HG03095 (cell line): ENCODE measurements around the gene HOXD8.

ENCODE experiments used
- ATAC-seq: cut with Tn5 transposase; IDR thresholded peaks from one replicate; pipeline ENCODE4 v1.9.1; 2021; ENCODE audit warnings: moderate library complexity; ENCODE audit not compliant: unreplicated experiment

HOXD8 gene

DNA sequence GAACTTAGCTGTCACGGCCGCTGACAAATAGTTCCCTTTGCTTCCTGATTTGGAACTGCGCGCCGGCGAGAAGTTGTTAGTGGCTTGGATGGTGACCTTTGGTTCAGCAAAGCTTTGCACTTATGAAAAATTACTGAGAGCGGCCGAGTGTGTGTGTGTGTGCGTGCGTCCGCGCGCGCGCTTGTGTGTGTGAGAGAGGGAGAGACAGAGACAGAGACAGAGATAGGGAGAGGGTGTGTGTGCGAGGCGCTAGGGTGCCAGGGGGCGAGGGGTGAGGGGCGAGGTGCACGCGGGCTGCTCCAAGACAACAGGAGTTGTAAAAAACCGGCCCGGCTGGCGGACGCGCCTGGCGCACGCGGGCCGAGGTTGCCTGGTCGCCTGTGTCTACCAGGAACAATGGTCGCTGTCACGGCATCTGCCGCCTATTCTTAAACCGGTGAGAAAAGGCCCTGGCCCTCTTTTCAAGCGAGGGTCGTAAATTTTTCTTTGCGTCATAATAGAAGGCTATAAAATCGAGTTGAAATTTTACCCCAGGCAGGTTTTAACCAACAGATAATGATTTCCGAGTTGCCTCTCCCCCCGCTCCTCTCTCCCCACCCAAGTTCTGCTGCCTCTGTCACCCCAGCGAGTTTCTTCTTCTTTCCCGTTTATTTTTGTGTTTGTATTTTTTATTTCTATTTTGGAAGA lies 28.1 kb downstream of the HOXD8 start:
- ATAC-seq, result no peak

DNA sequence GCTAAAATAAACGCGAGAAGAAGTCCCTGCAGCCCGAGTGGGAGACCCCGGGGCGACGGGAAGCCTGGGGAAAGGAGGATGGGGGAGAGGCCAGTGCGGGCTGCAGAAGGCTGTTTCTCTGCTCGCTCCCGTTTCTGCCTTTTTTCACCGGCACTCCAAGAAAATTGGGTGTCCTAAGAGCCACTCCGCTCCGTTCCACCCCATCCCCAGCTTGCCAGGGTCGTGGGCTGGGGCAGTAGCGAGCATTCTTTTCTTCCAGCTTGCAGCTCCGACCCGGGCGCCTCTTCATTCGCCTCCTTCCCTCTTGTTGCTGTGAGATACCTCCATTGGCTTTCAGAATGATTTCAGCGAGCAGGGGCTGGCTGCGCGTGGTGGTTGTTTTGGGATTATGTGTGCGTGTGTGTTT lies 28.7 kb downstream of the HOXD8 start:
- ATAC-seq, result no peak

GRCh38 chr2:176158855-176159662 lies 29.6 kb downstream of the HOXD8 start:
- ATAC-seq, result no peak

DNA sequence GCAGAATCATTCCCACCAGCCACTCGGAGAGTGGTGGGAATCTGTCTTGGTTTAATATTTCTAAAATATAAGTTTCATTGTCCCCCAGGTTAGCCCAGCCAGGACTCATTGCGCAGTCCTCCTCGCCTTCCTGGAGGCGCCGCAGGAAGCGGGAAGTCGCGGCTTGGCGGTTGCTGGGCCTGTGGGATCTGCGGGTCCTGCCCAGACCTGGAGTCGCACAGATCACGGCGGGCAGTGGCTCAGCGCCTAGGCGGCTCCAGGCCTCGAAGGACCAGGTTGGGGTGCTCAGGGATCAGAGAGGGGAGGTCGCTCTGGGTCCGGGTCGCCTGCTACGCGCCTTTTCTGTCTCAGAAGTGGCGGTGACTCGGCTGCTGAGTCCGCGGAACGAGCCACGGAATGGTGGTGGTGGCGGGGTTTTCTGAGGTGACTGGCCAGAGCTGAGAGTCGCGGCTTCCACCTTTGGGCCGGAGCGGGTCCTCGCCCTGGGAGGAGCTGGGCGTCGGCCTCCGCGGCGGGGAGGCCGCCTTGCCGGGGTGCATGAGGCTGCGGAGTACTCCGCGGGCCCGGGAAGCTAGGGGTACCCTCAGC lies 30.3 kb downstream of the HOXD8 start:
- ATAC-seq, result no peak

- no peak for ATAC-seq
Observed at GRCh38 chr2:176160251-176160985, 30.9 kb downstream of the HOXD8 start.

DNA sequence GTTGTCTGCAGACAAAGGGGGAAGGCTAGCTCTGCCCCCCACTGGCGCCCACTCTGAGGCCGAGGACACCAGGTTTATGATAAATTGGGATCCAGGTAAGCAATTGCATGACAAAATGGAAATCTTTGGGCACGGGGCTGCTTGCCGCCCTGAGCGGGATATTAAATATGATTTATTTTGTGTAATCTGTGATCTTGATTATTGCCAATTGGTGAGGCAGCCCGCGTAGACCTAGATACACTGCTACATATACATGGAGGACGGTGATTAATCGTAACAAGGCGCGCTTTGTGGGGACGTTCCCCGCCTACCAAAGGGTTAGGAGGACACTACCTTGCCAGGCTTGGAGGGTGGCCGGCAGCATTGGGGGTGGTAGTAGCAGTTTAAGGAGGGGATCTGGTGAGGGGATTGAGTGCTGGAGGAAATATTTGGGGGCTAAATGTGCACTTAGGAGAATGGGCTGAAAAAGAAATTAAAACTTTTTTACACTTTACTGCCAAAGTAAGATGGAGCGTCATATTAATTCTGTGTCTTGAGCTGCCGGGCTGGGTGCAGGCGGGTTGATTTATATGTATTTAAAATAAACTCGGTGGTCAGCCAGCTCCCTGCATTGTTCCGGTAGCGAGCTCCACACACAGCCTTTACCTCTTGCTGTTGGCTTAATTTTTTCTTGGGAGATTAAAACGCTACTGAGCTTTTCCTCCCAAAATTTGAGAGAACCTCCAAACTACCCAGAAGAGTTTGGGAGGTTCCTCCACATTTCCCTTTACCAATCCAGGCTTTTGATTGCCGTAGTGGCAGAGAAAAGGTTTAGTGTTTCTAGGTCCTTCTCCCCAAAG lies 31.7 kb downstream of the HOXD8 start:
- ATAC-seq, result no peak

DNA sequence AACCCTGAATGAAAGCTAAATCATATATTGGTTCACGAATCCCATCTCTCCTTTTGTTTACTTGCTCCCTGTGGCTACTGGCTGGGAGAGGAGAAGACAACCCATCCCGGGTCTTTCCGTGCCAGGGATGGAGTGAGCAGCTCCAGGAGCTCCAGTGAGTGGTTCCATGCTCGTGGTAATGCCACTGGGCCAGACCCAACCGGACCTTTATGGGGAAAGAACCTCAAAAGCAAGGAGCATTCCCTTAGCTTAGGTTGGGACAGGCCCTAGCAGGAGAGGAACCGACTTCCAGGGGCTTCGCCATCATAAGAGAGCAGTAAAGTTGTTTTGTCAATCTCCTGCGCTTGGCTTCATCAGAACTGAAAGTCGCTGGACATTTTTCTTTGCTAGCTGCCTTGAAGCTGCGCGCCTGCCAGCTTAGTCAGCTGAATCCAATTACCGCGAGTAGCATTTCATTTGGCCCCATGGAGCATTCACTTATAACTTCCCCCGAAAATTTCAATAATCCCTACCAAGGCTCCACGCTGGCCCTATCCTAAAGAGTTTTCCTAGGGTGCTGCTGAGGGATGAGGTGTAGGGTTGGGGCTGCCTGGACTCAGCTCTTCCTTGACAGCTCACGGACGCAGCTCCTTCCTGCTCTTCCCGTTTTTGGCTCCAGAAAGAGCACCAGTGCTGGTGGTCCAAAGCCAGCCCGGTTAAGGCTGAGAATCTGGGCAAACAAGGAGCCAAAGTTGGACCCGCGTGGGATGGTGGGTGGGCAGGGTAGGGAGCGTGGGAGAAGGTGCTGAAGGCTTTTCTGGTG lies 32.5 kb downstream of the HOXD8 start:
- ATAC-seq, result no peak

- no peak for ATAC-seq
Observed at GRCh38 chr2:176162911-176163671, 33.6 kb downstream of the HOXD8 start.

DNA sequence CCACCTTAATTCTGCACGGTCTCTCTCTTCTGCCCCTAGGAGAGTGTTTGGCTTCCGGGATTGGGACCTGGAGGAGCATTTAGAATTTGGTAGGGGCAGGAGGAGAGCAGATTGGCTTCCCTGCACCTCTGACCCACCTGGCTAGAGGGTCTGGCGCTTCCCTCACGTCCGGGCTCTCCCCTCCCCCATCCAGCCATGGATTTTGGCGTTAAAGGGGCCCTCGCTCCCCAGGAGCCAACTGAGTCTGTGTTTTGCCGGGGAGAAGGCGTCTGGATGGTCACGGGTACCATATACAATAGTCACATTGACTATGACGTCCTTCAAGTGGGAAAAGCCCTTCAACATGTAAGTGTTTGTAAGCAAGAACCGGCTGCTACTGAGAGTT lies 34.2 kb downstream of the HOXD8 start:
- no peak for ATAC-seq

DNA sequence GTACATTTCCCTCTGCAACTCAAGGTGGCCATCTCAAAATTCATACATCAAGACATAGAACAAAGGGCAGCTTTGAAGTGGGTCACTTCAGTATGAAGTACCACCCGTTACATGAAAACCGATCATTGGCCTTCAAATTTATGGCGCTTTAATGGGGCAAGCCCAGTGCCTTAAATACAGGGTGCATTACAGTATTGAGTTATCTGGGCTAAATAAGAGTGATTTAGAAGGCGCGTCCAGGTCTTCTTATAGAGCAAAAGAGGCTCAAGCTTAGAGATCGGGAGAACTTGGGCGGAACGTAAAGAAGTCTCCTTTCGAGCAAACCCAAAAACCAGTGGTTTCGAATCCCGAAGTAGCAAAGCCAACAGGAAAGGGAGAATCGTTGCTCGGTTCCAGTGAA lies 34.7 kb downstream of the HOXD8 start:
- ATAC-seq, result no peak

DNA sequence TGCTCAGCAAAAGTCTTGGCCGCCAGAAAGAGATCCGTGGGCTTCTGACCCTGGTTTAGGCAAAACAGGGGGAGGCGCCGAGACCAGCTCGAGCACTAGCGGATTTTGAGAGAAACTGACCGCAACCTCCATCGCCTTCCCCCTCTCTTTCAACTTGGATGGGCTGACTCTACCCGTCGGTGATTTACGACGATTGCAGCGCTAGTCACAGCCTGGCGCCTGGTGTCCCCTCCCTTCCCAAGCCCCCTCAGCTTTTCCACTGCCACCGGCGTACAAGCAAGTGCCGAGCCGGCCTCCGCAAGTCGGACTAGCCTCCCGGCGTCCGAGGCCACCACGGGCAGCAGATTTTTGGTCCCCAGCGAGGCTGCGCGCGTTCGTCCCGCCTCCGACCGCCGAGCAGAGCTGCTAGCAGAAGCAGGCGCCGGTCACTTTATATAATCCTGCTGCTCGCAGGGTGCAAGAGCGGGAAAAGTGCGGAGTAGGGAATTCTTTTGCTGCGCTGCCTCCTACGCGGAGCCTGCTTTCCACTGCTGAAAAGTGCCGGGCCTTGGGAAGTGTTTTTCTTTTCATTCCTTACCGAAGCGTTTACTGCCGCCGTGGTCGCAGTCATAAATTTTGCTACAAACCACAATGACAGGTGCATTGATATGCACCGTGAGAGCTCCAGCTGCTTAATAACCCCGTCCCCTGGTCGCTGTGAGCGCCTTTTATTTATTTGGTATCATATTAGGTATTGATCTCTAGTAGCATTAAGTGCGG lies 35.3 kb downstream of the HOXD8 start:
- ATAC-seq, result no peak

- ATAC-seq, result no peak
Observed at GRCh38 chr2:176165370-176166050, 36.0 kb downstream of the HOXD8 start.

DNA sequence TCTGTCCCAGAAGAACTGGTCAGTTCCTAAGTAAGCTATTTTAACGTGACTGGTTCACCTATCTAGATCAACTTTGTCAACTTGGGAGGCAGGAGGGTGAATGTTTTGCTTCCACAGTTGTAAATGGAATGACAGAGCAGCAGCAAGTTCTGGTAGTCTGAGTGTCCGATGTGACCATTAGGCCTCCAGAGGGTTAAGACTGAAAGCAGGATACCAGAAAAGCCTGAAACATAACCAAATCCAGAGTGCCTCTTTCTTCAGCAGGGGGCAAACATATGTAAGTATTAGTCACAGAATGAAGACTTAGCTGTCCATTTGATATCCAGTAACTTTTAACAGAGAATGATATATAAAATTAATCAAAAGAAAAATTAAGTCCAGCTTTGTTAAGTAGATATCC lies 36.8 kb downstream of the HOXD8 start:
- no peak for ATAC-seq

DNA sequence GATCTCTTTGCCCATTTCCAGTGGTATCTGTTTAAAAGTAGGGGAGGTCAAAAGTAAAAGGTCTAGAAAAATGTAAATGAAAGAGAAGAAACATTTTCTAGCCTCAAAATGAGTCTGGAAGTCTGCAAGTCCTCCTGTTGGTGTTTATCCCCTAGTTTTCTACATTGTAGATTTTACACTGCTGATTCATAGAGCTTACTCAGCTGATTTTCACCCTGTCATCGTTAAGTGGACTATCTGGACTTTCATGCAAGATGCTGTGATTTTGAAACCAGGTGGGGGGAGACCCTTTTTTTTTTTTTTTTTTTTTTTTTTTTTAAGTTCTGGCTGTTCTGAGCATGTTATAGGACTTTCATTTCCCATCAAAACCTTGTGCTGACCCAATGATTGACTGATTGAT lies 37.9 kb downstream of the HOXD8 start:
- ATAC-seq, result no peak

GRCh38 chr2:176169181-176169580 lies 39.7 kb downstream of the HOXD8 start:
- ATAC-seq, result no peak

- no peak for ATAC-seq
Observed at GRCh38 chr2:176169711-176170110, 40.2 kb downstream of the HOXD8 start.

DNA sequence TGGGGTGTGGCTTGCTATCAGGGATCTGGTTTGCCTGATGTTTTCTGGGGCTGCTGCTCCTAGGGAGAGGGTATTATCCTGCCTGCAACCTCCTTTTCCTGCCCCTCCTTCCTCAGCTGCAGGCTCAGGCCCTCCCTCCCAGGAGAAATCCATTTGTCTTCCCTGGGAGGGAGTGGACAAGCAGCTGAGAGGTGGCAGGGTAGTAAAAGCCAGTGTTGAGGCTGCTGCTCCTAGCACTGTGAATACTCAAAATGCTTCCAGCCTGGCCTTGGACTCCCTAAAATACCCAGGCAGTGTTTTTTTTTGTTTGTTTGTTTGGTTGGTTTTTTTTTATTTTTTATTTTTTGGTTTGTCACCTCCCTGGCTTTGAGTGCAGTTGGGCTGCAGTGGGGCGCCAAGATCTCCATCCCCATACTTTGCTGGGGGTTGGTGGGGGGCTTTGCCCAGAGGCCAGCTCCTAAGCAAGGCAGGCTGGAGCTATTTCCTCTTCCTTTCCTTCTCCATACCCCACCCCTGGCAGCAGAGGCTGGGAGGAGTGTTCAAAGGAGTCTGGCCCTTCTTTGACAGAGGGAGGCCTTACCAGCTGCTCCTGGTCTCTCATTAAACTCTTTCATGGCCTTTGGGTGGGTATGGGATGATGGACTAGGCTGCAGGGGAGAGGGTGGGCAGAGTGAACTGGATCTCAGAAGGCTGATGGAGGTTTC lies 41.2 kb downstream of the HOXD8 start:
- no peak for ATAC-seq
